ENCODE data around the gene HYAL1.

Gene HYAL1

GRCh38 chr3:50334339-50335075, 31.1 kb upstream of the HYAL1 start:
- DNase-seq = no peak

- no peak for DNase-seq
Measured at GRCh38 chr3:50333744-50334328, 30.5 kb upstream of the HYAL1 start.

GRCh38 chr3:50331364-50331907, 28.1 kb upstream of the HYAL1 start:
- no peak for DNase-seq

- no peak for DNase-seq
Measured at GRCh38 chr3:50330330-50330729, 27.0 kb upstream of the HYAL1 start.

- DNase-seq = peak; percentile 95
Measured at GRCh38 chr3:50327943-50328691, 24.7 kb upstream of the HYAL1 start, which contains the start of gene TUSC2. TUSC2 (minus strand) TSS chr3:50328223; CDS start chr3:50328099, 124 bp downstream.

- no peak for DNase-seq
Measured at GRCh38 chr3:50327129-50327528, 23.8 kb upstream of the HYAL1 start.

GRCh38 chr3:50326182-50326541, 22.8 kb upstream of the HYAL1 start:
- no peak for DNase-seq

- DNase-seq = no peak
Measured at GRCh38 chr3:50325497-50326181, 22.3 kb upstream of the HYAL1 start.

- DNase-seq = no peak
Measured at GRCh38 chr3:50325113-50325480, 21.7 kb upstream of the HYAL1 start.

- peak; percentile 78 for DNase-seq
Measured at GRCh38 chr3:50324351-50325112, 21.2 kb upstream of the HYAL1 start.

GRCh38 chr3:50323614-50324199, 20.3 kb upstream of the HYAL1 start:
- no peak for DNase-seq

GRCh38 chr3:50323092-50323600, 19.8 kb upstream of the HYAL1 start:
- no peak for DNase-seq

- no peak for DNase-seq
Measured at GRCh38 chr3:50322386-50323091, 19.2 kb upstream of the HYAL1 start, which contains the start of gene HYAL2. HYAL2 (minus strand) TSS chr3:50322745; CDS start chr3:50320489, 2,256 bp downstream.

- no peak for DNase-seq
Measured at GRCh38 chr3:50322115-50322385, 18.7 kb upstream of the HYAL1 start.

- peak; percentile 91 for DNase-seq
Measured at GRCh38 chr3:50321336-50322114, 18.2 kb upstream of the HYAL1 start.

GRCh38 chr3:50320853-50321335, 17.5 kb upstream of the HYAL1 start:
- peak; percentile 77 for DNase-seq

GRCh38 chr3:50319894-50320625, 16.7 kb upstream of the HYAL1 start:
- DNase-seq = no peak

GRCh38 chr3:50319181-50319893, 16.0 kb upstream of the HYAL1 start:
- DNase-seq = no peak

All from fibroblast of skin of scalp (primary cell).